Stimulated activated CD4-positive, alpha-beta T cell treated with anti-CD3 and anti-CD28 coated beads, Interleukin-4, amount 100 ng/mL, for 24 hours (primary cell): ENCODE data around the gene ADAMTSL4.
"Not testable (repeated sequence)": the region's sequence is repeated elsewhere in the genome, so short reads cannot be mapped to it uniquely, and the experiment has no call there.

Experiments
- DNase-seq: peaks from one replicate; pipeline ENCODE4 v3.0.0-alpha.2; 2020

ADAMTSL4 gene

GRCh38 chr1:150567717-150568593 lies 18.7 kb downstream of the ADAMTSL4 start:
- DNase-seq: peak; percentile 60

GRCh38 chr1:150568594-150568966 lies 19.4 kb downstream of the ADAMTSL4 start:
- no peak for DNase-seq

GRCh38 chr1:150572918-150573647 lies 23.9 kb downstream of the ADAMTSL4 start:
- no peak for DNase-seq

- DNase-seq: not testable (repeated sequence)
Measured at GRCh38 chr1:150573648-150574071, 24.5 kb downstream of the ADAMTSL4 start.

GRCh38 chr1:150574260-150575071 lies 25.3 kb downstream of the ADAMTSL4 start:
- no peak for DNase-seq

GRCh38 chr1:150575072-150575489 lies 25.9 kb downstream of the ADAMTSL4 start:
- no peak for DNase-seq

GRCh38 chr1:150575518-150576366 lies 26.5 kb downstream of the ADAMTSL4 start:
- no peak for DNase-seq

- no peak for DNase-seq
Measured at GRCh38 chr1:150576367-150576711, 27.1 kb downstream of the ADAMTSL4 start.

- DNase-seq: no peak
Measured at GRCh38 chr1:150576794-150577556, 27.8 kb downstream of the ADAMTSL4 start.

GRCh38 chr1:150577557-150578271 lies 28.5 kb downstream of the ADAMTSL4 start:
- no peak for DNase-seq

- peak; percentile 77 for DNase-seq
Measured at GRCh38 chr1:150578272-150579109, 29.3 kb downstream of the ADAMTSL4 start.

GRCh38 chr1:150579110-150579944 lies 30.1 kb downstream of the ADAMTSL4 start, which contains the start of gene MCL1:
TSS of gene MCL1 (minus strand) at chr1:150579610. CDS start at chr1:150579530, 80 bp downstream.
- DNase-seq: peak; percentile 87

GRCh38 chr1:150579945-150580642 lies 30.9 kb downstream of the ADAMTSL4 start:
- no peak for DNase-seq

GRCh38 chr1:150580966-150581365 lies 31.8 kb downstream of the ADAMTSL4 start:
- not testable (repeated sequence) for DNase-seq

- DNase-seq: not testable (repeated sequence)
Measured at GRCh38 chr1:150581437-150581836, 32.2 kb downstream of the ADAMTSL4 start.

- not testable (repeated sequence) for DNase-seq
Measured at GRCh38 chr1:150581962-150582361, 32.8 kb downstream of the ADAMTSL4 start.

GRCh38 chr1:150582371-150582770 lies 33.2 kb downstream of the ADAMTSL4 start:
- no peak for DNase-seq
